ENCODE measurements around the gene COMP.

COMP gene

DNA sequence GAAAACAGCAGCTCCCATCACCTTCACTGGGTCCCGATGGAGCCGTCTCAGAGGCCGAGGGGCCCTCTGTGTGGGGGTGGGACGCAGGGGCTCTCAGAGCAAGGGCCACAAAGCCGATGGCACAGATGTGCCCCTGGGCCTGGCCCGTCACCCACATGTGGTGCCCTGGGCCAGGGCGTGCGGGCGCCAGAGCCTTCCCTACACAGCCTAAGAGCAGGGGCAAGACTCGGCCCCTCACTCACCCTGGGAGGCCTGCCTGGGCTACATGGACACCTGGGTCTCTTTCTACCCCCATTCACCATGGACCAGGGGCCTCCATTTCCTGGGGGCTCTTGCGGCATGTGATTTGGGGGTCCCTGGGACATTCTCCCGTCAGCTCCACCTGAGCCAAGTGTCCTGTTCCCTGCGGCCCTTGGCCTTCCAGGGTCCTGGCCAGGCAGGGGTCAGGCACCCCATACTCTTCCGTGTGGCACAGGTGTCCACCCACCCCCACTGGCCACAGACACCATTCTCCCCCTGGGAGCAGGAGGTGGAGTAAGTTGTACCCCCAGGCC lies 10.0 kb downstream of the COMP start:
- H3K27ac ChIP-seq: no peak overlapping the region
- TF ChIP-seq, protein P1, sequence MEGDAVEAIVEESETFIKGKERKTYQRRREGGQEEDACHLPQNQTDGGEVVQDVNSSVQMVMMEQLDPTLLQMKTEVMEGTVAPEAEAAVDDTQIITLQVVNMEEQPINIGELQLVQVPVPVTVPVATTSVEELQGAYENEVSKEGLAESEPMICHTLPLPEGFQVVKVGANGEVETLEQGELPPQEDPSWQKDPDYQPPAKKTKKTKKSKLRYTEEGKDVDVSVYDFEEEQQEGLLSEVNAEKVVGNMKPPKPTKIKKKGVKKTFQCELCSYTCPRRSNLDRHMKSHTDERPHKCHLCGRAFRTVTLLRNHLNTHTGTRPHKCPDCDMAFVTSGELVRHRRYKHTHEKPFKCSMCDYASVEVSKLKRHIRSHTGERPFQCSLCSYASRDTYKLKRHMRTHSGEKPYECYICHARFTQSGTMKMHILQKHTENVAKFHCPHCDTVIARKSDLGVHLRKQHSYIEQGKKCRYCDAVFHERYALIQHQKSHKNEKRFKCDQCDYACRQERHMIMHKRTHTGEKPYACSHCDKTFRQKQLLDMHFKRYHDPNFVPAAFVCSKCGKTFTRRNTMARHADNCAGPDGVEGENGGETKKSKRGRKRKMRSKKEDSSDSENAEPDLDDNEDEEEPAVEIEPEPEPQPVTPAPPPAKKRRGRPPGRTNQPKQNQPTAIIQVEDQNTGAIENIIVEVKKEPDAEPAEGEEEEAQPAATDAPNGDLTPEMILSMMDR (IDR thresholded peaks at IDR 0.05): no peak
- no peak for TF ChIP-seq ZFX (IDR thresholded peaks at IDR 0.05; ENCODE audit: borderline replicate concordance)

DNA sequence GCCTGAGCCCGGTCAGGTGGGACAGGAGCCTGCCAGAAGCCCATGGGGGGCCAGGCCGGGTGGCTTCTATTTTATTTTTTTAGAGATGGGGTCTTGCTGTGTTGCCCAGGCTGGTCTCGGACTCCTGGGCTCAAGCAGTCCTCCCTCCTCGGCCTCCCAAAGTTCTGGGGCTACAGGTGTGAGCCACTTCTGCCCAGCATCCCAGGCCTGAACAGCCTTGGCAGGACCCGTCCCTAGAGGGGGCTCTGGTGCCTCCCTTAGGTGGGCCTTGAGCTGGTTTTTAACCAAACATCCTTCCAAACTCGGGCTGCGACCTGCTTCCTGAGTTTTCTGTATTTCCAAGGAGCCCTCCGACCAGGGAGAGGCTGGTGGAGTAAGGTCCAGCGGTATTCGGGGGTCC lies 10.5 kb downstream of the COMP start:
- TF ChIP-seq, protein P1 (IDR thresholded peaks at IDR 0.05): no peak
- no peak for TF ChIP-seq ZFX (IDR thresholded peaks at IDR 0.05; ENCODE audit: borderline replicate concordance)

DNA sequence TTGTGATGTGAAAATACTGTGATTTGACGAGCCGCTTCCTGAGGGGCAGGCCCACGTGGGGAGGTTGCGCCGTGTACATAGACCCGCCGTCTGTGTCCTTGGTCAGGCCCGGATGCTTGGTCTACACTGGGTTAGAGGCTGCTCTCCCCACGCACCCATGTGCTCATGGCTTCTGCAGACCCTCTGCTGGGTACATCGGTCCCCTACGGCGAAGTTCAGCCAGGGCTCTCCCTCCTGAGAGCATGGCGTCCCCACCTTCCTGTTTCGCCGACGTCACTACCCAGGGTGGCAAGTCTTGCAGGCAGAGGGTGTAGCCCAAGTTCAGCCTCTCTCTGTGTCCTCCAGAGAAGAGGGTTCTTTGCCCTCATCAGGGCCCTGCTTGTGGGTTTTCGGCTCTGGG lies 11.0 kb downstream of the COMP start:
- TF ChIP-seq ZFX (IDR thresholded peaks at IDR 0.05; ENCODE audit: borderline replicate concordance): no peak
- TF ChIP-seq, protein P1 (IDR thresholded peaks at IDR 0.05): no peak
- H3K27ac ChIP-seq: no peak overlapping the region

More for the DNA sequence above, 10.5 kb downstream of the COMP start:
- H3K27ac ChIP-seq: no peak overlapping the region

DNA sequence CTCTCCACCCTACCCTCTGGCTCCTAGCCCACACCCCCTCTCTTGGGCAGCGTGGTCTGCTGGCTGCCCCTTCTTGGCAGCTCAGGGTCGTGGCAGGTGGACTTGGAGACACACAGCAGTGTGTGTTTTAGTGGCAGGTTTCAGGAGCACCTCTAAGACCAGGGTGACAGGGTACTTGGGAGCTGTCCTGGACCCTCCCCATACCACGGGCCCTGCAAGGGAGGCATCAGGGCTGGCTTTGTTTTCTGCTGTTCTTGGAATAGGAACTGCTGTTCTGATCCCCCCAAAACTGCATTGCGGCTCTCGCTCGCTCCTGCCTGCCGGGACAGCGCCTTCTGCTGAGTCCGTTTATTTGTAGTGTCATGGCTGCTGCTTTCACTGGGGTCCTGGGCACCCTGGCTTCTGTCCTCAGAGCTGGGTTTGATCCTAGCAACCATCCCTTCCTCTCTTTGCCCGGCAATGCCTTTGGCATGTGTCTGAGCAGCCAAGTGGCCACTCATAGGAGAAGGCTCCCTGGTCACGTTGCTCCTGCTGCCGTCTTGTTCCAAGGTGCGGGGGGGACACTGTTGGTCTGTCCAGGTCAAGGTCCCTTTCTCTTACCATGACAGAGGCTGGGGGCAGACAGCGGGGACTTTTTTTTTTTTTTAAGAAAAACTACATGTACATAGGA lies 12.1 kb downstream of the COMP start:
- TF ChIP-seq, protein P1 (IDR thresholded peaks at IDR 0.05): no peak
- TF ChIP-seq ZFX (IDR thresholded peaks at IDR 0.05; ENCODE audit: borderline replicate concordance): no peak
- H3K27ac ChIP-seq: no peak overlapping the region

DNA sequence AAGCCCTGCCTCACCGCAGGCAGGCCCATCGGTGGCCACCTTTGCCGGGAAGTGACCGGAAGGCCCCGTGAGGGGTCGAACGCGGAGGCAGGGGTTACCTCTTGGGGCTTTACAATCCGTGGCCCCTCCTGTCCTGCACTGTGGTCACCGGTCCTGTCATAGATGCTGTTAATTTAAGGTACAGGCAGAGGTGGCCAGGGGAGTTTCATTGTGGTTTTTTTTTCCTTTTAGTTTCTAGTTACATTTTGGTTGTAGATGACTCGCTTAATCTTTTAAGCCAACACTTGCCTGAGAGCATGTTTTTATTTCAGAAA lies 13.1 kb downstream of the COMP start:
- no peak for TF ChIP-seq ZFX (IDR thresholded peaks at IDR 0.05; ENCODE audit: borderline replicate concordance)
- TF ChIP-seq, protein P1 (IDR thresholded peaks at IDR 0.05): no peak
- H3K27ac ChIP-seq: no peak overlapping the region

DNA sequence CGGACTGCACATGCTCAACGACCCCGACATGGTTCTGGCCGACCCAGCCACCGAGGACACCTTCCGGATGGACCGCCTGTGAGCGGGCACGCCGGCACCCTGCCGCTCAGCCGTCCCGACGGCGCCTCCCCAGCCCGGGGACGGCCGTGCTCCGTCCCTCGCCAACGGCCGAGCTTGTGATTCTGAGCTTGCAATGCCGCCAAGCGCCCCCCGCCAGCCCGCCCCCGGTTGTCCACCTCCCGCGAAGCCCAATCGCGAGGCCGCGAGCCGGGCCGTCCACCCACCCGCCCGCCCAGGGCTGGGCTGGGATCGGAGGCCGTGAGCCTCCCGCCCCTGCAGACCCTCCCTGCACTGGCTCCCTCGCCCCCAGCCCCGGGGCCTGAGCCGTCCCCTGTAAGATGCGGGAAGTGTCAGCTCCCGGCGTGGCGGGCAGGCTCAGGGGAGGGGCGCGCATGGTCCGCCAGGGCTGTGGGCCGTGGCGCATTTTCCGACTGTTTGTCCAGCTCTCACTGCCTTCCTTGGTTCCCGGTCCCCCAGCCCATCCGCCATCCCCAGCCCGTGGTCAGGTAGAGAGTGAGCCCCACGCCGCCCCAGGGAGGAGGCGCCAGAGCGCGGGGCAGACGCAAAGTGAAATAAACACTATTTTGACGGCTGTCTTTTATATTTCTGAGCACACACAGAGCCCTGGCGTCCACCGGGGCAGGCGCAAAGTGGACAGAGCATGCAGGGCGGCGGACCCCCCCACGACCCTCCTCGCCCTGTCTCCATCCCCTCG lies 13.6 kb downstream of the COMP start:
- H3K27ac ChIP-seq: no peak overlapping the region
- TF ChIP-seq, protein P1 (IDR thresholded peaks at IDR 0.05): no peak
- no peak for TF ChIP-seq ZFX (IDR thresholded peaks at IDR 0.05; ENCODE audit: borderline replicate concordance)

DNA sequence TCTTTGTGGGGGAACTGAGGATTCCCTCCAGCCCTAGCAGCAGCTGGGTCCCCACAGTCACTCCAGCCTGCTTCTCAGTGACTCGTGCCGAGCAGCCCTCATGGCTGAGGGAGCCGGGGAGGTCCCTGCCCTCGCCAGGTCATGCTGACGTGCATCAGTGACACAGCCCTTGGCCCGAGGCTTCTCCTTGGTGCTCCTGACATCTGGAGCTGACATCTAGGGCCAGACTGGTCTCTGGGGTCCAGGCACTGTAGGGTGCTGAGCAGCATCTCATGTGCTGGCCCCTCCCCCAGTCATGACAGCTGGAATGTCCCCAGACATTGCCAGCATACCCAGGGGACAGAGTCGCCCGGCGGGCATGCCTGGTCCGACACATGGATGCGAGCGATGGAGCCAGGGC lies 14.4 kb downstream of the COMP start:
- H3K27ac ChIP-seq: no peak overlapping the region
- TF ChIP-seq, protein P1 (IDR thresholded peaks at IDR 0.05): no peak
- no peak for TF ChIP-seq ZFX (IDR thresholded peaks at IDR 0.05; ENCODE audit: borderline replicate concordance)

Measured in 22Rv1 (cell line).